GM18907 (cell line): Measurements from ENCODE around the gene SGCG.
A peak's percentile ranks its signal among the peaks of the same experiment; 100 is the strongest.

Experiments used
- ATAC-seq: cut with Tn5 transposase; IDR thresholded peaks from one replicate; pipeline ENCODE4 v1.9.1; 2021; ENCODE audit warnings: mild to moderate bottlenecking, moderate library complexity; ENCODE audit not compliant: unreplicated experiment

Gene SGCG

DNA sequence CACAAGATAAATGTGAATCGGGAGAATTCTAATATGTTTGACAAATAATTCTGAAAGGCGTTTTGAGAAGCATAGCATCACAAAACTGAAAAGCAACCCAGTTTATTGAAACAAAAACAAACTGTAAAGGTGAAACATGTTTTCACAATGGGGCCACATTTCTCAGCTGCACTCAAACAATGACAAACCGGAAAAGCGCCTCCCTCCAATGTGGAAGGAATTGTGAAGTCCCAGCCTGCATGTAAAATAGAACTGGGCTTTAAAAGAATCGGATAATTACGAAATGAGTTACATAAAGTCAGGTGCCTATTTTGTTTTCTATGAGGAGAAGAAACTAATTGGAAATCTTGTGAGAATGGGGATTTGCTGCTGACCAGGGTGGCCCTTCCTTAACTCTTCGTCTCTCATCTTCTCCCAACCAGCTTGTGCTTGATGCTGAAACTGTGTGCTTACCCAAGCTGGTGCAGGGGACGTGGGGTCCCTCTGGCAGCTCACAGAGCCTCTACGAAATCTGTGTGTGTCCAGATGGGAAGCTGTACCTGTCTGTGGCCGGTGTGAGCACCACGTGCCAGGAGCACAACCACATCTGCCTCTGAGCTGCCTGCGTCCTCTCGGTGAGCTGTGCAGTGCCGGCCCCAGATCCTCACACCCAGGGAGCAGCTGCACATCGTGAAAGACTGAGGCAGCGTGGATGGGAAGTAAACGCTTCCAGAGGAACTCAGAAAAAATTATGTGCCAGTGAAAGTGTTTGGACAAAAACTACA is 143.3 kb downstream of the SGCG start:
- no peak for ATAC-seq

DNA sequence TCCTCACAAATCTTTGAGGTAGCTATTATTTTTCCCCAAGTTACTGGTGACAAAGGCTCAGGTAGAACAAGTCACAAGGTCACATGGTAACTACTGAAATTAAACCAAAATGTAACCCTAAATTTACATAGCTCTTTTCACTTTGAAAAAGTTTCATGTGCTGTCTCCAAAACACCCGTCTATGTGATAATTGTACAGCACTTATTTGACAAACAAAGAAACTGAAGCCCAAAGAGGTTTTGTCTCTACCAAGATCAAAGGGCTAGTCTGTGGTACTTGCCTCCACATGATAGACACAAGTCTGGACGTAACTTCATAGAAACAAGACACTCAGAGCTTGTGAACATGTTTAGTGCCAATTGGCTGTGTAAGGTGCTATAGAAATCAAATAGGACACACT is 144.4 kb downstream of the SGCG start:
- peak; percentile 35 for ATAC-seq

DNA sequence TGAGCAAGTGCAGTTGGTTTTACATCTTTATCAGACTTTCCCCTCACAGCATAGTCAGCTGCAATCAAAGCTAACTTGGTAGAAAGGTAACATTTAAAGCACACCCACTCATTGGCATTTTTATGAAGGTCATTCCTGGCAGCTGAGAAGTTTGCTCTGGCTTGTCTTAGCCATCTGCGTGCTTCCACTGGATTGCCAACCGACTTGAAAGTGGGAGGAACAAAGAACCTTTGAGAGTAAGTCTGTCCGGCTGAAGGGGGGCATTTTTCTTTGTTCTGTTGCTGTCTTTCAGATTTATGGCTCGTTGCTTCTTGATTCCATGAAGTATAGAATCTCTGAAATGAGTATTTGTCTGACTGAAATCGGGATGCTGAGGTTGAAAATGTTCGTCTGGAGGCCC is 149.6 kb downstream of the SGCG start:
- no peak for ATAC-seq

DNA sequence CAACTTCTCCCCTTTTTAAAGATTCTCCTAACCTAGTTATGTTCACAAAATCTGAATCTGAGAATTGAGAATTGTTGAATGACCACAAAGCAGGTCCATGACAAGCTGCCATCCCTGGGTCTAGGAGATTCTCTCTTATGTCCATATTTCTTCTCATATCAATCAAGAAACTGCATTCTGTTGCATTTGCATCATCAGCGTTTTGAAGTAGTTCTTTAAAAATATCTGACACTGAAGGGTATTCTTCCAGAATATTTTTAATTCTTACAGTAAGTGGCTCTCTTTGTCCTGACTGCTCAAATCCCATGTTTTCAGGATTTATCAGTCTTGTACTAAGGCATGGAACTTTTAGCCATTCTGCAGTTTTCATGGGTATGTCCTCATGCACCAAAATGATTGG is 158.4 kb downstream of the SGCG start:
- no peak for ATAC-seq

DNA sequence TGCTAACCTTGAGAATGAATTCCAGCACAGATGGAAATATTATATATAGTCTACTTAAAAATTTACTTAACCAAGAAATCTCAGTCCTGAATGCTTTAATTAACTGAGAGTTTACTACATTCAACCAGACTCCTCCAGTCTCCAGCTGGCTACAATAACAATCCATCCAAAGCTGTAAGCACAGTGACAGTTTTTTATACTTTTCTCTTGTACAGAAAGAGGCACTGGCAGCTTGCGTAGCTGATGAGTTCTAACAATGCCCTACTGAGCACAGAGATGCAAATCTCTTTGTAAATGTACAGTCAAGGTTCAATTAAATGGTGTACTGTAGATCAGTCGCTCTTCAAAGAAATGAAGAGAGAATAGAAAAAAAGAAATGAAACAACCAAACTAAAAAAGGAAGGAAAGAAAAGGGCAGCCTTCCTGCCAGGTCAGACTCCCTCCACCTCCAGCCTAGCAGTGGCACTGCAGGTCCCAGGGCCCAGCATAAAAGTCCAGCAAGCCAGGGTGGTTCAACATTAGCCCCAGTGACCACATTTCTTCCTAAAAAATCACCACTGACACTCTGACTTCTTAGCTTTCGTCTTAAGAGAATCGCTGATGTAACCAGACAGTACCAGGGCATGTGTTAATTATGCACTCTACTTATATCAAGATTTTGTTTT is 164.3 kb downstream of the SGCG start:
- no peak for ATAC-seq

DNA sequence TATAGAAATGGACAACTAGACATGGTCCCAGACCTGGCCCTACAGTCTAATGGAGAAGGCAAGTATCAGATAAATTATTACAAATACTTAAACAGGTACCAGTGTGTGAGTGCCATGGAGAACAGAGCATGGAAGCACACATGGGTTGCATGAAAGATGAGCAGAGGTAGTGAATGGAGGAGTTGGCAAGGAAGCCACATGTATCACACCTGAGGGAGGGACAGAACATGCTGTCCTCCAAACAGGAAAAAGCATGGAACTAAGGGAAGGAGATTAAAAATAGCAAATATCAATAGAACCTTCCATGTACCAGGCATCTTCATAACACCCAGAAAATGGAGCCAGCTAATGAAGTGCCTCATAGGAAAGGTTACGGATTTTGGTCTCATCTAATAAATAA is 166.8 kb downstream of the SGCG start:
- ATAC-seq: no peak

DNA sequence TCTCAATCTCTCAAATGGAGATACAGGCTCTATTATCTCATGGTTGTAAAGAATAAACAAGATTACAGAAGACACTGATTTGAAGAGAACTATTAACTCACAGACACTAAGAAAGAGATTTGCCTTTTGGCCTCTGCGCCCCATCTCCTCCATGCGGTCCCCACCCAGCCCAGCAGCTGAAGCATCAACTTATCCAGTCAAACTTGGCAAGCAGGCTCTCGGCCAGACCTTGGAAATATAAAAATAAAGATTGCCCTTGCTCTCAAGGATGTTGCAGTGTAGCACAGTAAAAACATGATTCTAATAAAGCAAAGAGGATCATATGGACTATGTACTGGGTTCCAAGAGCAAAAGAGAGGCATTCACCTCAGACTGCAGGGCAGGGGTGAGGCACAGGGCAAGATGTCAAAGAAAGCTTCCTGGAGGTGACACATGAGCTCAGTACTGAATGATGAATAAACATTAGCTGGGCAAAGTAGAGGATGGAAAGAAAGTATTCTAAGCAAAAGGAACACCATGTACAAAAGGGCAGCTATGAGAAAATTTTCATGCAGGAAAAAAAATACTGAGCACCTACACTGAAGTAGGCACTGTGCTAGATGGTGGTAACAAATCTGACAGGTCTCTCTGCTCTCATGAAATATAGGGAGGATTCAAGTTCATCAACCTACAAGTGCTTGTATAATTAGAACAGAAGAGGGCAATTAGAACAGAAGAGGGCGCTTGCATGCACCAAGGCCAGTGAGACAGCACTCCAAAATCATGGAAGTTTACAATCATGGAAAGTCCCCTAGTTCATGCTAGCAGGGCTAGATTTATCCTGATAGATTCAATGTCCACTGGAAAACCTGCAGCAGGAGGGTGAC is 167.7 kb downstream of the SGCG start:
- no peak for ATAC-seq

DNA sequence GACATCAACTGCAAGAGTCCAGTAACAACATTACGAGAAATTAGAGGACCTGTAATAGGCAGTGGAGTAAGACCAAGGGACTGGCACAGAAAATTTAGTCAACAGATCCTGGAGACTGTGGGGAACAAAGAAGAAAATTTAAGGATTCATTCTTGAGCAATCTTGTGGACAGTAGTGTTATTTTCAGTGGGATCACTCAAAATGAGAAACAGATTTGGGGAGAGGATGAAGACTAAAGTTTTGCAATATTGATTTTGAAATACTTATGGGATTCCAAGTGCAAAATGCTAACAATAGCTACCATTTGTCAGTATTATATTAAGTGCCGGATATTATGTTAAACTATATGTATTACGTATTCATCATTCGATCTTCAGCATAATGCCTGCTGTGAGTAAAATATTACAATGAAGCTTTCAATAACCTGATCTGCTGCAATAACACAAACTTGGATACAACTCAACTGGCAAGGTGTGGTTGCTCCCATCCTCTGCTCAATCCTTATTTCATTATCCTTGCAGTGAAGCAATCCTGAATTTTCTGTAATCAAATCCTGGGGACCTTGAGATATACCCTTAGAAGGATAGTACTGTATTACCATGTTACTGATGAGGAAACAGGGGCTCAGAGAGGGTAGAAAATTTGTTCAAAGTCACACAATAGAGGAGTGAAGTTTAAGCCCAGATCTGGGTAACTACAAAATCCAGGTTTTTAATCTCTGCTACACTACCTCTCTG is 168.6 kb downstream of the SGCG start:
- no peak for ATAC-seq

DNA sequence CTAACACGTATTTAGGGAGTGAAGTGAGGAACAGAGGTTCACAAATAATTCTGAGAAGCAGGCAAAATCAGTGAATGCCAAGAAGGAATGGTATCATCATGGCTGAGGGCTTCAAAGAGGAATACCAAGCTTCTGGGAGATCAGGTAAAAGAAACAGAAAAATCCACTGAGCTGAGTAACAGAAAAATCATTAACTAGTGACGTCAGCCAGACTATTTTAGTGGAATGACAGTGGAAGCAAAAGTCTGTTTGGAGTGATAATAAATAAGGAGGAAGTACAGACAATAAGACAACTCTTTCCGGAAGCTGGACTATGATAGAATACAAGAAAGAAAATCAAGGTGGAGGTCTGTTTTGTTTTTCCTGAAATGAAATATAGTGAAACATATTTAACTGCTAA is 169.2 kb downstream of the SGCG start:
- no peak for ATAC-seq

DNA sequence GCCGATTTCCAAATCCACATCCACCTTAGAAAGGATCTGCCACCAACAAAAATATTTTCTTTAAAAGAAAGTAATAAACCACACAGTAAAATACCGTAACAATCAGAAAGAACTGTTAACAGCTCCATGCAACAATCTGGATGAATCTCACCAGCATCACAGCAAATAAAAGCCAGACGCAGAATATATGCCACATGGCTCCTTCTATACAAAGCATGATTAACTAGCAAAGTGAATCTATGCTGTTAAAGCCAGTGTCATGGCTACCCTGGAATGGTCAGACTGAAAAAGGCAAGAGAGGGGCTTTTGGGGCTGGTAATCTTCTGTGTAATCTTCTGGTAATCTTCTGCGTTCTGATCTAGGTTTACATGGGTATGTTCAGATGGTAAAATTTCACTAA is 171.4 kb downstream of the SGCG start:
- no peak for ATAC-seq

DNA sequence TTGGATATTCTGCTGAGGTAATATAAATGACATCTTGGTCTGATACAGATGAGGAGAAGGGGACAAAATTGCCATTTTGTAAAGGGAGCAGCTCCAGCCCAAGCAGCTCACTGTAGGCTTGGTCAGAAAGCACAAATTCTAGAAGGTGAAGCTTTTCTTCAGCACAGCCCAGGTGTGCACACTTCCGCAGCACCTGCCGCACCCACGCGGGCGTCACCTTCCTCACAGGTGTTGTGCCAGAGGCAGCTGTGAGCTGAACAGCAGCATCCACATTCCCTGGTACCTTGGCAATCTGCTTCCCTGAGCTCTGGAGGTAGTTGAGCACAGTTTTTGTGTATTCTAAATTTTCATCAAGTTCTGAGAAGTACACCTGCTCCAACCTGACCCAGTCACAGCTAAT is 173.7 kb downstream of the SGCG start:
- no peak for ATAC-seq

DNA sequence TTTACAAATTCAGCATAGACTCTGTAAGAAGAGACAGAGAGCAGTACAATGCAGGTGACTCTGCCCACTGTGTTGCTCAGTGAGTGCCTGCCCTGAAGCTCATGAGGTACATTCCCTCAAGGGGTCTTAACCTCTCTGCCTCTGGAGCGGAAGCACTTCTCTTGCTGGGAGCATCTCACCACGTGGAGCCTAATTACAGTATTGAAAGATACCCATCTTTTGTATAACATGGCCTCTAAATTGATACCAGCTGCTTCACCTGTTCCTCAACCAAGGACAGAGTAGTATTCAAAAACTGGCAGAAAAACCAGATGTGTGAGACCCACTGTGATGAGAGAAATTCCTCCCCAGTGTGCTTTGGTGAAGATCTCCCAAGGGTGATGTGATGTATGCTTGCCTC is 175.6 kb downstream of the SGCG start:
- ATAC-seq: no peak

DNA sequence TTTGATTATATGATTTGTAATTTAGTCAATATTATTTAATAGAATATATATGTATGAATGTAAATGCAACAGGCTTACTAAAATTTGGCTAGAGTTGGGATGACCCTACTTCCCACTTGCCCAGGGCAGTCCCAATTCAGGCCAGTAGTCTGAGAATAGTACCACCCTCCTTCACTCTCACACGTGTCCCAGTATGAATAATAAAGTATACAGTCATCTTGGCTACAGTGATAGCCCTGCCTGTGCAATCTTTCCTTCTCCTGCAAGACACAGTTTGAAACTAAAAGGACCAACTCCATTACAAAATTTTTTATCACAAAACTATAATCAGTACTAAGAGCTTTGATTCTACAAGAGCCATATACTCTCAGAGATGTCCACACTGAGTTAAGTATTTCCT is 176.6 kb downstream of the SGCG start:
- no peak for ATAC-seq

DNA sequence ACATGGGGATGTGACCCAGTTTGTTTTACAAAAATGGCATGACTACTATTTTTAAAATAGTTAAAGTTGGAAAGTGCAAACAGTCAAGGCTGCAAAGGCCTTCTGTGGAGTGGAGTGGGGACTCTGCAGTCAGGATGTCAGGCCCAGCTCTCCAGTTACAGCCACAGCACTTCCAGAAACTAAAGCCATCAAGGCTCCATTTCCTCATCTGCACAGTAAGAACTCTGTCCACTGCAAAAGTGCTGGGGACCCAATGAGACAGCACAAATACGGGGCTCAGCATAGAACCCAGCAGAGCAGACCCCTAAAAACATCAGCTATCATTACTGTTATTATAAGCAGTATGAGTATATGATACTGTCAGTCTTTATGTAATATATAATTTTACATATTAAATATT is 179.1 kb downstream of the SGCG start:
- no peak for ATAC-seq

DNA sequence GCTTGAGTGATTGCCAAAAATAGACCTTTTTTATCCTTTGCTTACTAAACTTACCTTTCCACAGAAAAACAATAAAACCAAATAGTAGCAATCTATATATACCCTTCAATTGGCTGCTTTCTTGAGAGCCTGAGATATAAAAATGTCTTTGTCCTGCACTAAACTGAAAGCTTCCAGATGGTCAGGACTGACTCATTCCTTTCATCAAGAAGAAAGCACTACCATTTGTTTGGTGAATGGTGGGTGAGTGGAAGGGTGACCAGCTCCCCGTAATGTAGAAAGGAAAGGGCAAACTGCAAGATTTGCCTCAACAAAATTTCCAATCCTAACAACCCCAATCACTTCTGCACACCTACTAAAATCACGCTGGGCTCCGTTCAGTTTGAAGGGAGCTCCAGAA is 184.9 kb downstream of the SGCG start:
- no peak for ATAC-seq

DNA sequence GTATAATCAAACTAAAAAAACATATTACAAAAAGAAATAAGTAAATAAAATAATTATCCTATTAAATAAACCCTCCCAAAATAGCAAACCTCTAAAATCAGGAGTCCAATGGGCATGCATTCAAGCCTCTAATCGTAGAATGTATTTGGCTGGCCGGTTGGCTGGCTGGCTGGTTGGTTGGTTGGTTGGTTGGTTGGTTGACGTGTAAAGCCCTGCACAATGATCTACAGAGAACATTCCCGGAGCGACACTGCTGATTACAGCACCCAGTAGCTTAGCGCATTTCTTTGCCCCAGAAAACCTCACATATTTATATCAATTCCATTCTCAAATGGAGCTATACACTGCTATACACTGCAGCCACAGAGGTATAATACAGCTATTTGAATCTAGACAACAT is 187.1 kb downstream of the SGCG start:
- ATAC-seq: no peak

DNA sequence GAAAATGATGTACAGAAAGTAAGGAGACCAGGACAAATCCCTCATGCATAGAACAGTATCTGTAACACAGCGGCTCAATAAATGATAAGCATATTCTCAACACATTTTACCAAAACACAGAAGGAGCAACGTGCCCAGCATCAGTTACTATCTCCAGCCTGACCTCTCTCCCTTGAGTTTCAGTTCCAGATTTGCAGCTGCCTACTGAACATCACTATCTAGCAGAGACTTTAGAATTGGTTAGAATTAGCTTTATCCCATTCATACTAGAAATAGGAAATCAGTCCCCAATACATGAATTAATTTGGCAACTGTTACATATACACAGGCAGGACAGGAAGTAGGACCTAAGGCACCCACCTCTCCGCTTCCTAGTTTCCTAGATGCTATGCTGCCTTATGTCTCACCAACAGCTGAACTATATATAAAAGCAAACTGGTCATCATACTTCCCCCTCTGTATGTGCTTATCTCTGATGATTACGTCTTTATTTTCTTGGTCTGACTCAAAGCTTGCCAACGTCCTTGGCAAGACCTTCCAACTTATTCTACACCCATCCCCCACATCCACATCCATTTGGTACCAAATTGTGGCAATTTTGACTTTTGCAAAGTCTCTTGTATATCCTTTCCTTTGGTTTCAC is 191.6 kb downstream of the SGCG start:
- no peak for ATAC-seq
